ENCODE data around the gene BRINP2.

The BRINP2 gene

DNA sequence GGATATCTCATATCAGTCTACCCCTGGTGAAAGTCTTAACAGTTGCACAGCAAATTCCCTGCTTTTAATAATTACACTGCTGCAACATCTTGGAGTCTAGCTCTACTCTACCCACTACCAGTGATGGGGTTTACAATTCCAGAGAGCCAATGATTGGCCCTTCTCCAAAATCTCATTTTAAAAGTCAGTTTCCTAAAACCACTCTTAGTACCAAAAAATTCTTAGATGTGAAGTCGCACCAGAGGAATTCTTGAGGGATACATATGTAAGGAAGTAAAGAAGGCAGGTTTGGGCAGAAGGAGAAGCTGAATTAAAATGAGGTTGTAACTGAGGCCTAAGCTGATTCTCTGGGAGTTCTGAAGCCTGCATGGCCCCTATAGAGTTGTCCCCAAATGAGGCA, 129.7 kb downstream of the BRINP2 start:
- Histone ChIP-seq H3K4me2 (ENCODE audit: low read length, poor library complexity, severe bottlenecking) (no peak overlapping the region), H3K27me3 (ENCODE audit: control insufficient read depth in 1 of 2, insufficient read depth in 1 of 2, low read length in 2 of 2) (peaks cover 0 to 5% of the 10 kb centered on the region in 2 experiments), H3K18ac (ENCODE audit: low read depth in 1 of 2, low read length in 2 of 2) (no peak overlapping the region), H4K91ac (ENCODE audit: low read length) (no peak overlapping the region), H2BK5ac (ENCODE audit: low read depth, low read length, poor library complexity, severe bottlenecking) (no peak overlapping the region), H3K14ac (ENCODE audit: low read length in 2 of 2) (no peak overlapping the region), H2AFZ (ENCODE audit: low read depth, low read length) (no peak overlapping the region), H3K9me3 (ENCODE audit: control insufficient read depth, low read length) (peaks cover 3% of the 10 kb centered on the region), H2AK5ac (ENCODE audit: low read length, severe bottlenecking) (no peak overlapping the region), H3K4me3 (ENCODE audit: insufficient read depth in 1 of 2, low read depth in 1 of 2, low read length in 2 of 2) (no peak overlapping the region), H3K4ac (ENCODE audit: low read depth in 1 of 2, low read length in 2 of 2) (no peak overlapping the region), H3K79me1 (replicated peaks; ENCODE audit: low read length, poor library complexity, severe bottlenecking) (no peaks in the 10 kb centered on the region), H2BK15ac (ENCODE audit: low read depth, poor library complexity, severe bottlenecking) (no peak overlapping the region), H3K9ac (ENCODE audit: low read length) (no peak overlapping the region), H2BK12ac (ENCODE audit: low read length in 2 of 2) (no peak overlapping the region), H3K36me3 (ENCODE audit: control insufficient read depth in 1 of 2, insufficient read depth in 2 of 2, low read depth in 1 of 2, low read length in 2 of 2) (no peaks in the 10 kb centered on the region), H3K23ac (ENCODE audit: low read length in 2 of 2) (no peak overlapping the region), H2BK120ac (ENCODE audit: low read depth, low read length) (no peak overlapping the region), H3K4me1 (ENCODE audit: control insufficient read depth, insufficient read depth, low read depth, low read length) (no peaks in the 10 kb centered on the region), H4K8ac (ENCODE audit: low read length) (no peak overlapping the region), H3K27ac (ENCODE audit: low read length, poor library complexity, severe bottlenecking) (no peak overlapping the region)
- no peak for DNase-seq
- WGBS, result 100% methylated on average over 1 of the region's 1 CpG

- Histone ChIP-seq H3K4me3 (ENCODE audit: insufficient read depth in 1 of 2, low read depth in 1 of 2, low read length in 2 of 2) (no peak overlapping the region), H3K4ac (ENCODE audit: low read depth in 1 of 2, low read length in 2 of 2) (no peak overlapping the region), H2BK5ac (ENCODE audit: low read depth, low read length, poor library complexity, severe bottlenecking) (no peak overlapping the region), H2BK12ac (ENCODE audit: low read length in 2 of 2) (no peak overlapping the region), H4K8ac (ENCODE audit: low read length) (no peak overlapping the region), H4K91ac (ENCODE audit: low read length) (no peak overlapping the region), H2AK5ac (ENCODE audit: low read length, severe bottlenecking) (no peak overlapping the region), H3K27ac (ENCODE audit: low read length, poor library complexity, severe bottlenecking) (no peak overlapping the region), H3K36me3 (ENCODE audit: control insufficient read depth in 1 of 2, insufficient read depth in 2 of 2, low read depth in 1 of 2, low read length in 2 of 2) (no peaks in the 10 kb centered on the region), H2AFZ (ENCODE audit: low read depth, low read length) (no peak overlapping the region), H3K4me2 (ENCODE audit: low read length, poor library complexity, severe bottlenecking) (no peak overlapping the region), H3K18ac (ENCODE audit: low read depth in 1 of 2, low read length in 2 of 2) (no peak overlapping the region), H2BK15ac (ENCODE audit: low read depth, poor library complexity, severe bottlenecking) (no peak overlapping the region), H3K23ac (ENCODE audit: low read length in 2 of 2) (no peak overlapping the region), H3K4me1 (ENCODE audit: control insufficient read depth, insufficient read depth, low read depth, low read length) (no peaks in the 10 kb centered on the region), H2BK120ac (ENCODE audit: low read depth, low read length) (no peak overlapping the region), H3K14ac (ENCODE audit: low read length in 2 of 2) (no peak overlapping the region), H3K79me1 (replicated peaks; ENCODE audit: low read length, poor library complexity, severe bottlenecking) (no peaks in the 10 kb centered on the region), H3K9ac (ENCODE audit: low read length) (no peak overlapping the region), H3K27me3 (ENCODE audit: control insufficient read depth in 1 of 2, insufficient read depth in 1 of 2, low read length in 2 of 2) (peaks cover 0 to 5% of the 10 kb centered on the region in 2 experiments), H3K9me3 (ENCODE audit: control insufficient read depth, low read length) (no peaks in the 10 kb centered on the region)
- no peak for DNase-seq
- no CpG with 5 or more reads among the region's 1 CpG for WGBS
Measured at GRCh38 chr1:177301425-177302124, 130.8 kb downstream of the BRINP2 start.

DNA sequence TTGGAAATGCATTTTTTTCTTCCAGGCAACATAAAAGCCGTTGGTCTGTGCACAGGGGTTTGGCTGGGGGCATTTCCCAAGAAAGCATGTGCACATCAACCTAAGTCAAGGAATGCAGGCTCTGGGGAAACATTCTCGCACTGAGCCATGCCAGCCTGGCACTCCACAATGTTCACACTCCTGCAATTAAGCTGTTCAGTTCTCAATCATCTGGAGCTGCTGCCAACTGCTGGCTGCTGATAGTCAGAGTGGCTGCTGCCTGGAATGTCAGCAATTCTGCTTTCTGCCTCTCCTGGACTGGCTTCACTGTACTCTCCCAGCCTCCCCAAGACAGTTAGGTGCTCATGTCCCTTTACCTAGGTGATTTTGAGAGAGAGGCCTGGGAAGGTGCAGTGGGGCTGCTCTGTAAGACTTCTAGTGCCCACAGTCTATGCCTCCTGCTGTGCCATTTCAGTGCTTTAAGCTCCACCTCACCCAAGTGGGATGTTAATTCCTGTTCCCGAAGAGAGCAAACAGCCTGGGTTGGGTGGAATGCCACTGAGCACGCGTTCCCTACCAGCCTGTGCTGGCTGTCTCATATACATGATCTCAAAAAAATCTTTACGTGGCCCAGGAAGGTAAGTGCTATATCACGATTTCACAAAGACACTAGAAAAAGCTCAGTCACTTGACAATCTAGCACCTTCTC, 131.7 kb downstream of the BRINP2 start:
- Histone ChIP-seq H2BK120ac (ENCODE audit: low read depth, low read length) (no peak overlapping the region), H3K4me1 (ENCODE audit: control insufficient read depth, insufficient read depth, low read depth, low read length) (no peaks in the 10 kb centered on the region), H3K27me3 (ENCODE audit: control insufficient read depth in 1 of 2, insufficient read depth in 1 of 2, low read length in 2 of 2) (peaks cover 0 to 5% of the 10 kb centered on the region in 2 experiments), H3K23ac (ENCODE audit: low read length in 2 of 2) (no peak overlapping the region), H3K4me3 (ENCODE audit: insufficient read depth in 1 of 2, low read depth in 1 of 2, low read length in 2 of 2) (no peak overlapping the region), H3K79me1 (replicated peaks; ENCODE audit: low read length, poor library complexity, severe bottlenecking) (no peaks in the 10 kb centered on the region), H3K18ac (ENCODE audit: low read depth in 1 of 2, low read length in 2 of 2) (no peak overlapping the region), H3K9ac (ENCODE audit: low read length) (no peak overlapping the region), H3K4me2 (ENCODE audit: low read length, poor library complexity, severe bottlenecking) (no peak overlapping the region), H2AFZ (ENCODE audit: low read depth, low read length) (no peak overlapping the region), H3K36me3 (ENCODE audit: control insufficient read depth in 1 of 2, insufficient read depth in 2 of 2, low read depth in 1 of 2, low read length in 2 of 2) (no peaks in the 10 kb centered on the region), H2BK15ac (ENCODE audit: low read depth, poor library complexity, severe bottlenecking) (no peak overlapping the region), H4K8ac (ENCODE audit: low read length) (peak overlapping the region; percentile 61), H2BK5ac (ENCODE audit: low read depth, low read length, poor library complexity, severe bottlenecking) (no peak overlapping the region), H3K9me3 (ENCODE audit: control insufficient read depth, low read length) (no peaks in the 10 kb centered on the region), H2BK12ac (ENCODE audit: low read length in 2 of 2) (no peak overlapping the region), H2AK5ac (ENCODE audit: low read length, severe bottlenecking) (no peak overlapping the region), H4K91ac (ENCODE audit: low read length) (no peak overlapping the region), H3K4ac (ENCODE audit: low read depth in 1 of 2, low read length in 2 of 2) (no peak overlapping the region), H3K27ac (ENCODE audit: low read length, poor library complexity, severe bottlenecking) (no peak overlapping the region), H3K14ac (ENCODE audit: low read length in 2 of 2) (no peak overlapping the region)
- no peak for DNase-seq
- 89% methylated on average over 7 of the region's 7 CpGs for WGBS

Data from mesenchymal stem cell (in vitro differentiated cells and primary cell).